ENCODE measurements around the gene SLC35E1. TPM values are rescaled to one million over a fixed set of nuclear protein-coding genes. Genes with fewer than 3 reads are reported as not detected.

Gene SLC35E1
- total and polyA plus RNA-seq, 2 experiments from 2014 or later, result 17.0 to 30.3 TPM

GRCh38 chr19:16619457-16619856, 47.2 kb upstream of the SLC35E1 start:
- Histone ChIP-seq H3K36me3 (ENCODE audit: insufficient read depth) (no peaks in the 10 kb centered on the region), H3K27me3 (ENCODE audit: insufficient read depth) (no peaks in the 10 kb centered on the region), H2AFZ (no peak overlapping the region), H3K4me2 (no peak overlapping the region), H3K4me1 (ENCODE audit: insufficient read depth) (peaks cover 6% of the 10 kb centered on the region; the same call in 1 of the 2 replicates), H3K4me3 (no peak overlapping the region), H4K20me1 (replicated peaks; ENCODE audit: insufficient read depth) (peaks cover 60% of the 10 kb centered on the region), H3F3A (replicated peaks; ENCODE audit: low read depth) (no peaks in the 10 kb centered on the region), H3K9me2 (ENCODE audit: insufficient read depth) (0 out of 2 replicates have a peak, but pooled peaks cover 6% of the 10 kb centered on the region), H3K79me2 (replicated peaks; ENCODE audit: insufficient read depth) (peaks cover 100% of the 10 kb centered on the region), H3K27ac (ENCODE audit: low read depth) (no peak overlapping the region)
- Mint-ChIP-seq H3K4me3 (no peak overlapping the region), H3K36me3 (ENCODE audit: low read depth) (no peaks in the 10 kb centered on the region; the same call in 2 of the 3 replicates), H3K27me3 (ENCODE audit: insufficient read depth, low read depth, poor library complexity) (peaks cover 8% of the 10 kb centered on the region), H3K9me3 (no peaks in the 10 kb centered on the region), H3K4me1 (peaks cover 41% of the 10 kb centered on the region), H3K27ac (no peak overlapping the region)
- no peak for DNase-seq (ENCODE audit: low spot score)
- ATAC-seq, result no peak
- TF ChIP-seq ZNF114 (CRISPR knock-in tag; IDR thresholded peaks at IDR 0.05) (no peak), ETS1 (IDR thresholded peaks at IDR 0.05) (no peak), CREB1 (CRISPR knock-in tag; IDR thresholded peaks at IDR 0.05; ENCODE audit: low read depth) (no peak), NANOG (IDR thresholded peaks at IDR 0.05; ENCODE audit: borderline replicate concordance) (no peak), CTCF (conservative IDR thresholded peaks at IDR 0.05; ENCODE audit: low read depth in 2 of 2) (no peak), REST (IDR thresholded peaks at IDR 0.05; ENCODE audit: unreplicated experiment) (no peak), ZNF331 (CRISPR knock-in tag; IDR thresholded peaks at IDR 0.05; ENCODE audit: low read depth) (no peak), EZH2 (IDR thresholded peaks at IDR 0.05; ENCODE audit: low read depth, unreplicated experiment) (no peak), JUNB (IDR thresholded peaks at IDR 0.05; ENCODE audit: unreplicated experiment) (no peak), POLR2AphosphoS5 (IDR thresholded peaks at IDR 0.05; ENCODE audit: low read depth) (no peak), ZNF462 (CRISPR knock-in tag; IDR thresholded peaks at IDR 0.05) (no peak), EZH2phosphoT487 (IDR thresholded peaks at IDR 0.05; ENCODE audit: unreplicated experiment) (no peak), STAT1 (IDR thresholded peaks at IDR 0.05; ENCODE audit: unreplicated experiment) (no peak)
